Prostate gland (tissue), 2 donors: Measurements from ENCODE around the gene KISS1.

Experiments used
- CTCF ChIP-seq, 4 experiments: fragments of 200-600 bp in 2 of 4; fragments of 450-650 bp in 2 of 4; sonication (generic) in 2 of 4; IDR thresholded peaks; 1 replicate in 3 of 4; 2 replicates in 1 of 4; pipeline ENCODE4 v1.5.1; 2016 to 2019; ENCODE audit warnings: antibody characterized with exemption in 4 of 4, mild to moderate bottlenecking in 2 of 4, moderate library complexity in 2 of 4
- POLR2A ChIP-seq: fragments of 450-650 bp; IDR thresholded peaks from one replicate; pipeline ENCODE4 v1.6.1; 2016; ENCODE audit warnings: antibody characterized with exemption, mild to moderate bottlenecking
- POLR2AphosphoS5 ChIP-seq: sonication (generic); formaldehyde crosslinking; IDR thresholded peaks from one replicate; pipeline ENCODE4 v1.6.1; 2017; ENCODE audit warnings: antibody characterized with exemption

GRCh38 chr1:204142032-204142974 is 54.0 kb downstream of the KISS1 start:
- TF ChIP-seq CTCF (IDR thresholded peaks at IDR 0.05) = no peak
- TF ChIP-seq POLR2A = no peak
- TF ChIP-seq POLR2AphosphoS5 = no peak
